MV-4-11 (cell line): ENCODE results near the gene CLSTN2.

Source experiments
- DNase-seq: peaks from one replicate; lab custom pipeline; 2025; lab: John Stamatoyannopoulos, UW

CLSTN2 gene

GRCh38 chr3:140501770-140502364 lies 566.9 kb downstream of the CLSTN2 start:
- no peak for DNase-seq

DNA sequence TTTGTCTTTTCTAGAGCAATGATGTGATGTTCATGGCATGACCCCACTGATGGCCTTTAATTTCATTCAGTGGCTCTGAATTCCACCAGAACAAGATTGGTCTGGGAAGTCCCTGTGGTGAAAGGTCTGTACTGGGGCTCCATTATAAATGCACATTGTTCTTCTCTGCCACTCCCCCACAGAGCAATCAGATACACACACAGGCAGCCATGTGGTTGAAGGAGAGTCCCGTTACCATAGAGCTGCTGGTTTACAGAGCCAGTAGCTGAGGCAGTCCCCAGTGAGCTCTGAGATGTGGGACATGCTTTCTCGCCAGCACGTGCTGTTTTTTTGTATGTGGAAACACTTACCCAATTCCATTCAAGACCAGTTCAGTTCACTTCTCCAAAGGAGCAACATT lies 570.2 kb downstream of the CLSTN2 start:
- no peak for DNase-seq

- DNase-seq, result no peak
Measured at GRCh38 chr3:140505876-140506275, 570.9 kb downstream of the CLSTN2 start.

DNA sequence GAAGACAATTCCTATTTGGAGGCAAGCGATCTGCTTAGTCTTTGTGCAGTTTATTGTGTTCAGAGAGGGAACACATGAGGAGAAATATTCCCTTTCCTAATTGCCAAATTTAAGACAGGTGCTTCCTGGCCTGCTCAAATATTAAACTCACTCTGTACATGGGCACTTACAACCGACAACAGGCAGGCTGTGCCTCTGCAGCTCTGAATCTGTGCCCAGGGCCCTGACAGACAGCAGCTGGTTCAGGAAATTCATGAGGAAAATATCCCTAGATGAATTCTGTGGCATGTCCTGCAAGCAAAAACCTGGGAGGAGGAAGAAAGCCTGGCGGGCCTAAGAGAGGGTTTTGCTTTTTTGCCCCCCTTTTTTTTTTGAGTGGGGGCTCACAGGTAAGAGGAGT lies 573.6 kb downstream of the CLSTN2 start:
- no peak for DNase-seq

DNA sequence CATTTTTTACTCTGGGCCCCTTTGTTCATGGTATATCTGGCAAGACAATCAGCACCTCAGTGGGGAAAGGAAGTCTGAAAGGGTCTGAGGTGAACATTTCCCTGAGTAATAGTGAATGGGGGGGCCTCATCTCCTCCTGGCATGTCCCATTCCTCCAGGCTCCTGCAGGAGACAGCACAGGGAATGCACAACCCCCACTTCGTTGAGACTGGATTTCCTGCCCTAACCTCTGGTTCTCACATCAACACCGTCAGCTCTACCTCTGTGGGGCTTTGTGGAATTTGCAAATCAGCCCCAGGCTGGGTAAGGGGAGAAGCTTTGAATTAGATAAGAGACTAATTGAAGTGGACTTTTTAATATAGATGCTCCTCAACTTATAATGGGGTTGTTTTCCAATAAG lies 574.5 kb downstream of the CLSTN2 start:
- no peak for DNase-seq

- no peak for DNase-seq
Measured at GRCh38 chr3:140510303-140510861, 575.4 kb downstream of the CLSTN2 start.

DNA sequence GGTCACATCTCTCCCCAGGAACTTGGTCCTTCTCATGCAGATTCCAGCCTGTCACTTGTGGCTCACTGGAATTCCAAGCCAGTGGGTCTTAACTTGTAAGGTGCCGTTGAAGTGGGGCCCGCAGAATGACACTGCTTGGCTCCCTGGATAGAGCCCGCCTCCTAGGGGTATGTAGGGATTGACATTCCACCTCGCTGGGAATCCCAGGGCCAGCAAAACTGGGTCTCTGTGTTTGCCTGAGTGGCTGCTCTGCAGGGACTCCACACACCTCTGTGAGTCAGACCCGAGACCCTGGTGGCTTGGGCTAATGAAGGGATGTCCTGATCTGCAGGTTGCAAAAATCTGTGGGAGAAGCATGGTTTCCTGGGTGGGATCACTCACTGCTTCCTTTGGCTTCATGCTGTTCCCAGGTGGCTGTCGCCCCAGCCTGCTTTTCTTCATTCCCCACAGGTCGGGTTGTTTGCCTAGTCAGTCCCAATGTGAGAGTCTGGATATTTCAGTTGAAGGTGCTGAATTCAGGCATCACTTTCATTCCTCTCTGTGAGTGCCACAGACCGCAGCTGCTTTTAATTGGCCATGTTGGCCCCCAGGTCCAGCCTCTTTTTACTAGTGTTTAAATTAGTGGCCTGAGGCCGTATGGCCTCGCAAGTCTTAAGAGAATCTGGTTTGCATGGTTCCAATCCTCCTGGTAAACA lies 586.9 kb downstream of the CLSTN2 start:
- DNase-seq, result no peak

- DNase-seq, result no peak
Measured at GRCh38 chr3:140522653-140523380, 587.8 kb downstream of the CLSTN2 start.

DNA sequence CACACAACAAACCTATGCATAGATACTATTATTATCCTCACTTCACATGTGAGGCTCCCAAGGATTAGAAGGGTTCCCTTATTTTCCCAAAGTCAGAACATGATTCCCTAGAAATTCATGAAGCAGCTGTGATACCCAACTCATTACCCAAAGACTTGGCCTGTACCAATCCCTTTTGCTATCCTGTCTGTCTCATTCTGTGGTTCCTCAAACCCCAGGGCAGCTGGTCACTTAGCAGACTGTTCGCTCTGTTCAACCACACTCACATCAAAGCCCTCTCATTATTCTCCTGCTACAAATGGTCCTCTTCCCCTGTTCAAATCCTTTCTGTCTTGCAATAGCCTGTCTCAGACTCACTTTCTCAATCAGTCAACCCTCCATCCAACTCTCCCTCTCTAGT lies 588.6 kb downstream of the CLSTN2 start:
- DNase-seq, result no peak

- DNase-seq, result no peak
Measured at GRCh38 chr3:140527156-140527555, 592.2 kb downstream of the CLSTN2 start.

- no peak for DNase-seq
Measured at GRCh38 chr3:140529096-140529495, 594.1 kb downstream of the CLSTN2 start.

- no peak for DNase-seq
Measured at GRCh38 chr3:140529558-140529957, 594.6 kb downstream of the CLSTN2 start.

GRCh38 chr3:140530131-140530530 lies 595.1 kb downstream of the CLSTN2 start:
- DNase-seq, result no peak

DNA sequence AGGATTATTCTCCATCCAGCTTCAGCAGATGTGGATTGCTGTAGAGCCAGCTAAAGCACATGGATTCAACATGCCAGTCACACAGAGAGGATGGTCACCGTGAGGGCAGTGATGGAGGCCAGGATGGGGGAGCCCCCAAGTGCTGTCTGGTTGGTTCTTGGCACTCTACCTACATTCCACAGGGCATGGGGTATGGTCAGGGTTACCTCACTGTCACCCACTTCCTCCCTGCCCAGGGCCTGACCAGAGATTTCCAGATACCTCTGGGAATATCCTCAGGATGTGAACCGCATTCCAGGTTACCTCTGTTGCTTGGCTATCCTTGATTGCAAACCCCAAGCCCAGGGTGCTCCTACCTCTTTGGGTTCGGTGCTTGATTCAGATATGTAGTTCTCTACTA lies 595.6 kb downstream of the CLSTN2 start:
- no peak for DNase-seq

- no peak for DNase-seq
Measured at GRCh38 chr3:140532793-140533330, 597.9 kb downstream of the CLSTN2 start.

GRCh38 chr3:140536926-140537726 lies 602.1 kb downstream of the CLSTN2 start:
- no peak for DNase-seq

DNA sequence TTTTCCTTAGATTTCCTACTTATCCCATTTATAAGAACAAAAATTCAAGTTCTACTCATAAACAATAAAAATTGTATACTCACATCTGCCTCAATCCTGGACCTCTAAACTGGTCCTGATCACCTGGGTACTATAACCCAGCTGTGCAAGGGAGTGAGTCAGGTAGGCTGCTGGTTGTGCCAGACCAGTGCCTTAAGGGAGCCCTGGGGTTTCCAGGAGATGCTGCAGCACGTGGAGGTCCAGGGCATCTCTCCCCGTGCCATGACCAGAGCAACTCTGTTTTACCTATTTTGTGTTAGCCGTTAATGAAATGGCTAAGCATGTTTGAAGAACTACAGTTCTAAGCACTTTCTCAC lies 602.7 kb downstream of the CLSTN2 start:
- DNase-seq, result no peak

DNA sequence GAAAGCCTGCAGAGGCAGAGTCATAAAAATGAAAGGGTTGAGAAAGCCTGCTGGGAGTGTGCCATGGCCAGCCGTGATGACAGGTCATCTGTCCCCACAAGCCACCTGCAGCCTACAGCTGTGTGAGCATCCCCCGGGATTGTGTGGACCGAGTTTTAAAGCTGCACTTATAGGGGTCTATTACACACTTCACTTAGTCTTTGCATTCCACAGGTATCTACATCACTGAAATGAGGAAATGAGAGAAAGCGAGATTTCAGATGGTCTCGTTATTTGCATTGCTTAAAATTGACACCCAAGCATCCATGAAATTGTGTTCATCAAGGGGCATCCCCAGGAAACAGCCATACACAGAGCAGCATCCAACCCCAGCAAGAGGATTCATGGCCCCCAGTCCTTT lies 605.3 kb downstream of the CLSTN2 start:
- no peak for DNase-seq

GRCh38 chr3:140541975-140542653 lies 607.1 kb downstream of the CLSTN2 start:
- DNase-seq, result no peak

- DNase-seq, result no peak
Measured at GRCh38 chr3:140545197-140545596, 610.2 kb downstream of the CLSTN2 start.

GRCh38 chr3:140545756-140546155 lies 610.8 kb downstream of the CLSTN2 start:
- no peak for DNase-seq
